Midbrain (tissue), 1 donor: Measurements from ENCODE around the gene TAS2R50.

Experiments used
- DNase-seq: peaks from one replicate; lab custom pipeline; 2025; lab: John Stamatoyannopoulos, UW

Gene TAS2R50

GRCh38 chr12:10952645-10953044 lies 34.1 kb downstream of the TAS2R50 start:
- DNase-seq: peak; percentile 26

- no peak for DNase-seq
These were observed 43.5 kb downstream of the TAS2R50 start for GRCh38 chr12:10943167-10943566.

- no peak for DNase-seq
These were observed 44.6 kb downstream of the TAS2R50 start for GRCh38 chr12:10941916-10942607.

- no peak for DNase-seq
These were observed 45.3 kb downstream of the TAS2R50 start for GRCh38 chr12:10941369-10941768.

GRCh38 chr12:10940389-10940788 lies 46.3 kb downstream of the TAS2R50 start:
- no peak for DNase-seq

- DNase-seq: no peak
These were observed 47.5 kb downstream of the TAS2R50 start, which contains the start of gene TAS2R14 for GRCh38 chr12:10939163-10939562. Gene TAS2R14 (minus strand): TSS chr12:10939263. CDS start chr12:10939207, 56 bp downstream.

GRCh38 chr12:10936506-10936905 lies 50.2 kb downstream of the TAS2R50 start:
- no peak for DNase-seq
